IPS-18c (cell line): ENCODE results near the gene FAM185A.
"Not testable (repeated sequence)": the region's sequence is repeated elsewhere in the genome, so short reads cannot be mapped to it uniquely, and the experiment has no call there.

Source experiments
- H3K4me3 ChIP-seq: 2 replicates; pipeline ENCODE4 v1.7.0; 2013; ENCODE audit warnings: low read depth, mild to moderate bottlenecking, low read length, moderate library complexity; ENCODE audit not compliant: insufficient read depth
- H3K9me3 ChIP-seq: one replicate; pipeline ENCODE4 v1.6.1; 2013; ENCODE audit warnings: mild to moderate bottlenecking, low read length, moderate library complexity; ENCODE audit not compliant: control insufficient read depth, insufficient read depth

FAM185A gene

DNA sequence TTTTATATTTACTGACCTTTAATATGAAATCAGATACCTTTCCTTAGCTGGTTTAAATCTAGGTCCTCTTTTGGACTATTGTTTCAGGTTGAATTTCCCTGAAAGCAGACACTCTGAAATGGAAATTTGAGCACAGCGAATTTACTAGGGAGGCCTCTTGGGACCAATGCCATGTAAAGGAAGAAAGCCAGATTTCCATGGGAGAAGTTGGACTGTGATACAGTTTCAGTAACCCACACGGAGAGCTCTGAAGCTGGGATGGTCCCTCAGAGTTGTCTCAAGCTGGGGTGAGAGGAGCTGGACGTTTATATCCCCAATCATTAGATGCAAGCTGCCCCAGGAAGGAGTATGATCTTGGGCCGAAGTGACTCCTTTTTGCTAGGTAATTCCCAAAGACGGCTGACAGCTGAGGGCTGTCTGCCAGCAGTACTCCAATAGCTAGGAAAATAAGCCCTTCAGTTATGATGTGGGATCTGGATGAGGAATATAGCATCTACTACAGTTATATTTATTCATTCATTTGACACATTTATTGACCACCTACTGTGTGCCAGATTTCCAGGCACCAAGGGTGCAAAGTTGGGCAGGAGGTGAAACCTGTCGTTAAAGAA is 14.6 kb downstream of the FAM185A start:
- not testable (repeated sequence) for H3K4me3 ChIP-seq, H3K9me3 ChIP-seq

- not testable (repeated sequence) for H3K4me3 ChIP-seq, H3K9me3 ChIP-seq
These were observed 20.9 kb downstream of the FAM185A start for GRCh38 chr7:102769657-102770192.

DNA sequence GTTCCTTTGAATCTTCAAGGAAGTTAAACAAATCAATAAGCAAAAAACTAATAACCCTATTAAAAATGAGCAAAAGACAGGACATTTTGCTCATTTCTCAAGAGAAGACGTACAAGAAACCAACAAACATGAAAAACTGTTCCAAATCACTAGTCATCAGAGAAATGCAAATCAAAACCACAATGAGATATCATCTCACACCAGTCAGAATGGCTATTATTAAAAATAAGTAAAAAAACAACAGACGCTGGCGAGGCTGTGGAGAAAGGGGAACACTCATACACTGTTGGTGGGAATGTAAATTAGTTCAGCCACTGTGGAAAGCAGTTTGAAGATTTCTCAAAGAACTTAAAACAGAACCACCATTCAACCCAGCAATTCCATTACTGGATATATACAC is 21.7 kb downstream of the FAM185A start:
- H3K4me3 ChIP-seq, H3K9me3 ChIP-seq: not testable (repeated sequence)

DNA sequence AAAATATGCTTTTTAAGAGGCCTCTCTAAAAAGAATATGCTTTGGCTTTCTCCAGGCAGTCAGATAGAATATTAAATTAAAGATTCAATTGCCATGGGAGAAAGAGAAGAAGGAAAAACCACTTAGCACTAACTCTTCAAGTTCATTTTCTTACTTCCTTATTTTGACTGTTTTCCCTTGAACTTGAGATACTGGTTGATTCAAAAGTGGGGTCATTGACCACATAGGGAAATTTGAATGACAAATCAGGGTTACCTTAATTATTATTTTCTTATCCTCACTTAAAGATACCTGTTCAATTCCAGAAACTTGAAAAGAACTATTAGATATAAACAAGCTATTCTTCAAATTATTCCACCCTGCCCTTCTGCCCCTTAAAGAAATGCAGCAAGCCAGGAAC is 27.4 kb downstream of the FAM185A start:
- not testable (repeated sequence) for H3K4me3 ChIP-seq, H3K9me3 ChIP-seq

DNA sequence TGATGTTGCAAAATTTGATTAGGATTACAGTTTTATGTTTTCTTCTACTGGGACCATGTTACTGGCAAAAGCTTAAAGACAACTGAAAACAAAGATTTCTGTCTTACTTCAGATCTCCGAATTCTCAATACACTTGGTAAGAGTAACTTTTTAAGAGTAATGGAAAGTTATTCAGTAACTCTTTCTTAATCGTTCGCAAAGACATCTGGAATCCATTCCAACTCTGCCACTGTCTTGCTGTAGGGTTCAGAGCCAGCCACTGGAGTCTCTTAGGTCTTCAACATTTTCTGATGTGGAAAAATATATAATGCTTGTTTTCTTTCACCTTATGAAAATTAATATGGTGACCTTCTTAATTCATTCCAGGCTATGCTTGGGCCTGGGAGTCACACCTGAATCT is 29.9 kb downstream of the FAM185A start:
- not testable (repeated sequence) for H3K9me3 ChIP-seq, H3K4me3 ChIP-seq

- H3K9me3 ChIP-seq, H3K4me3 ChIP-seq: not testable (repeated sequence)
These were observed 32.1 kb downstream of the FAM185A start for GRCh38 chr7:102780926-102781325.

DNA sequence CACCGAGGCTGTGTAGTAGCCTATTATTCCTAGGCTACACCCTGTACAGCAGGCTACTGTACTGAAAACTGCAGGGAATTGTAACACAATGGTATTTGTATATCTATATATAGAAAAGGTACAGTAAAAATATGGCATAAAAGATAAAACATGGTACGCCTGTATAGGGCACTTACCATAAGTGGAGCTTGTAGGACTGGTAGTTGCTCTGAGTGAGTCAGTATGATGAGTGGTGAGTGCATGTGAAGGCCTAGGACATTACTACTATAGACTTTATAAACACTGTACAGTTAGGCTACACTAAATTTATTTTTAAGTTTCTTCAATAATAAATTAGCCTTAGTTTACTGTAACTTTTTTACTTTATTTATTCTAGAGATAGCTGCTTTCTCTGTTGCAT is 40.0 kb downstream of the FAM185A start:
- not testable (repeated sequence) for H3K9me3 ChIP-seq, H3K4me3 ChIP-seq

DNA sequence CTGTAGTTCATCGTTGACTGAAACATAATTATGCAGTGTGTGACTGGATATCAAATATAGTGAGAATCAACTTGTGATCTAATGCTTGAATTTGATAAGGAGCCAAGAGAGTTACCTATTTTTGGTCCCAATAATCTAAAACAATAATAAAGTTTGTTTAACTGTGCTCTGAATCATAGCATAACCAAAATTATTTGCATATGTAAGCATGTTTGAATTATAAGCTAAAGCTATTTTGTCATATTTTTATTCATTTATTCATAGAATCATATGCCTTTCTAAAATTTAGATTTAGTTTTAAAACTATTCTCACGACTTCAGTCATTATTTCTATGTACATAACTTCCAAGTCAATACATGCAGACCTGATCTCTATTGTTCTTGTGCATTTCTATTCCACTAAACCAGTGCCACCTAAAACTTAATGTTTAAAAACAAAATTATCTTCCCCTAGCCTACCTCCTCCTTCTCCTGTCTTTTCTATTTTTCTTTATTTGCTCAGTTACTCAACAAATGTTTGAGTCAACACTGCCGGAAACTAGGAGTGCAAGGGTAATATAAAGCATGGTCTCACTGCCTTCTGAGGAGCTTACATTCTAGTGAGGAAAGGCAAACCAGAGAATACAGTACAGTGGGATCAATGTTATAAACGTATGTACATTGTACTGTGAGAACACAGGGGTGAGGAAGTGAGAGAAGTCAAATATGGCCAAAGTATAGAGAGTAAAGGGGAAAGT is 41.7 kb downstream of the FAM185A start:
- H3K9me3 ChIP-seq, H3K4me3 ChIP-seq: not testable (repeated sequence)

DNA sequence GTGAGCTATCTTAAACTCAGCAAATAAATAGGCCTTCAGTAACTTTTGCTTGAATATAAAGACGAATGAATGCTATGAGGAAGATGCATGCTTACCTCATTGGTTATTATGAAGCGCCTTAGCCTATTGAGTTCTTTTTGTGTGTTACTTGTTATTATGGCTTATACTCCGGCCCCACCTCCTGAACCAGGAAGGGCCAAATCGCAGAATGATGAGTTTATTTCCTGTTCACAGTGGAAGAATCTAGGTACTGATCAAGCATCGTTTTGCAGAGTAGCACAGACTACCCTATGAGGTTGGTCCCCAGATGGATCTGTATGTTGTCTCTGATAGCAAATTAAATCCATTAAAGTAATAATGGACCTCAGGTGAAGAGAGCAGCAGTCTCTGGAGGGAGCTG is 42.6 kb downstream of the FAM185A start:
- H3K9me3 ChIP-seq, H3K4me3 ChIP-seq: not testable (repeated sequence)

- not testable (repeated sequence) for H3K4me3 ChIP-seq, H3K9me3 ChIP-seq
These were observed 43.0 kb downstream of the FAM185A start for GRCh38 chr7:102791831-102792230.

DNA sequence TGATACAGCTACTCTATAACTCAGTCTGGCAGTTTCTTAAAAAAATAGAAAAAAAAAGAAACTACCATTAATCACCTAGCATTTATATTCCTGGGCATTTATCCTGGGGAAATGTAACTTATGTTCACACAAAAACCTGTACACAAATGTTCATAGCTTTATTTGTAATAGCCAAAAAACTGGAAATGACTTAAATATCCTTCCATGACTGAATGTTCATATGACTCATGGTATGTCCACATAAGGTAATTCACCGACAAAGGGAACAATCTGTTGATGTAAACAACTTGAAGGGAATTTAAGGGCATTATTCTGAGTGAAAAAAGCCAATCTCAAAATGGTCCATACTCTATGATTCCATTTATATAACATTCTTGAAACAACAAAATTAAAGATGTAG is 45.8 kb downstream of the FAM185A start:
- H3K4me3 ChIP-seq, H3K9me3 ChIP-seq: not testable (repeated sequence)

- H3K4me3 ChIP-seq, H3K9me3 ChIP-seq: not testable (repeated sequence)
These were observed 47.3 kb downstream of the FAM185A start for GRCh38 chr7:102795987-102796595.

- H3K4me3 ChIP-seq = no peak overlapping the region
- H3K9me3 ChIP-seq = no peaks in the 10 kb centered on the region
These were observed 57.8 kb downstream of the FAM185A start for GRCh38 chr7:102806613-102807012.

- H3K4me3 ChIP-seq = no peak overlapping the region
- H3K9me3 ChIP-seq = no peaks in the 10 kb centered on the region
These were observed 62.1 kb downstream of the FAM185A start for GRCh38 chr7:102810916-102811315.

- H3K9me3 ChIP-seq = no peaks in the 10 kb centered on the region
- H3K4me3 ChIP-seq = no peak overlapping the region
These were observed 63.3 kb downstream of the FAM185A start for GRCh38 chr7:102811942-102812678.

DNA sequence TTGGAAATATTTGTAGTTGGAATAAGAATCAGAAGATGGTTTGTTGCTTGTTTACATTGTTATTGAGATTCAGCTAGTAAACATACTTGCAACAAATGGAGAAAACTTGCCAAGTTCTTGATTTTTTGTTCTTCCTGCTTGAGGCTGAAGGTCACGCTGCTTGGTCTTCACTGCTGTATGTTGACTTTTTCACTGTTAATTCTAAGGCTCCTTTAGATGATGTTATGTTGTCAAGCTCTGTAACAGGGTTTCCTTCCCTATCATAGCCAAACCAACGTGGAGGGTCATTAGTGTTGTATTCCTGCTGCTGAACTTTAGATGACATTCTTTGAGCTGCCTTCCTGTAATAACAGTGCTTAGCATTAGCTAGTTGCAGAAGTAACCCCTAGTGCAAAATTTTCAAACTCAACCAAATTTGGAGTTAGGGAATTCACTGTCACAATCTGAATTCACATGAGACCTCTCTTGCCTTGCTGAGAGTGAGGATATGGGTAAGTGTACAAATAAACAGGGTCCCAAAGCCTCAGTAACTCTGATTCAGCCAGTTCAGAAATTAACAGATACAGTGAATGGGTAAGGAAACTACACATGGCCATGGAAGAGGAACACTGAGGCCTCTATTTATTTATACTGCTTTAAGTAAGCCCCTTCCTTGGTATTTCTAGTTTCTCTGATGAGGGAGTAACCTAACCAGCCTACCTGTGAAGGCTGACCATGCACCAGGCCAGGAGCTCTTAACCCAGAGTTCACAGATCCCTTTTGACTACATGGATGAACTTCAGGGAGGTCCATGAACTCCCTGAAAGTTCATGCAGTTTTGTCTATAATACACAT is 64.6 kb downstream of the FAM185A start:
- Histone ChIP-seq H3K4me3 (no peak overlapping the region), H3K9me3 (no peaks in the 10 kb centered on the region)

- Histone ChIP-seq H3K4me3 (no peak overlapping the region), H3K9me3 (no peaks in the 10 kb centered on the region)
These were observed 65.2 kb downstream of the FAM185A start for GRCh38 chr7:102814025-102814471.
